ENCODE data around the gene CDK19. TPM values are rescaled to one million over a fixed set of nuclear protein-coding genes. Genes with fewer than 3 reads are reported as not detected.

CDK19 gene
- total and polyA plus RNA-seq, 10 of the 15 experiments (the other 5 are each of a cell fraction or from before 2014, with no cell fraction given): 4.6 to 21.4 (median 12.4) TPM

- H3K4me3 ChIP-seq: no peak overlapping the region
- no peak overlapping the region for H3K4me2 ChIP-seq (ENCODE audit: control insufficient read depth, insufficient read depth)
- no peak overlapping the region for H3K9ac ChIP-seq (ENCODE audit: control insufficient read depth, insufficient read depth, low read length)
- DNase-seq (ENCODE audit: low read depth, low spot score) (no peak), ATAC-seq (no peak), FAIRE-seq (no peak)
- SMC1A ChIA-PET (ENCODE audit: uncharacterized antibody, unreplicated experiment): no interaction called here
- CTCF ChIA-PET: no interaction called here
- H3K27ac ChIP-seq (ENCODE audit: control insufficient read depth, insufficient read depth): no peak overlapping the region
- POLR2A ChIA-PET: no interaction called here
- intact Hi-C loops (cut with micrococcal nuclease; ENCODE audit: unreplicated experiment) (no loop called here), in situ Hi-C loops (cut with MboI) (no loop called here)
- no peaks in the 10 kb centered on the region for H4K20me1 ChIP-seq (ENCODE audit: control insufficient read depth, insufficient read depth)
- TF ChIP-seq ZNF592 (IDR thresholded peaks at IDR 0.05) (no peak), TBL1XR1 (IDR thresholded peaks at IDR 0.05; ENCODE audit: low read depth, low read length) (no peak), SIN3A (IDR thresholded peaks at IDR 0.05; ENCODE audit: low read depth, low read length) (no peak), CHD4 (IDR thresholded peaks at IDR 0.05) (no peak), STAT1 (conservative IDR thresholded peaks at IDR 0.05) (no peak), GATAD2B (conservative IDR thresholded peaks at IDR 0.05; ENCODE audit: low read depth) (no peak), ZZZ3 (IDR thresholded peaks at IDR 0.05; ENCODE audit: control insufficient read depth, insufficient read length, low read depth) (no peak), ZBTB40 (IDR thresholded peaks at IDR 0.05; ENCODE audit: borderline replicate concordance) (no peak), NFYA (IDR thresholded peaks at IDR 0.05; ENCODE audit: borderline replicate concordance, low read depth, low read length) (no peak)
- TF ChIP-seq, protein P1, sequence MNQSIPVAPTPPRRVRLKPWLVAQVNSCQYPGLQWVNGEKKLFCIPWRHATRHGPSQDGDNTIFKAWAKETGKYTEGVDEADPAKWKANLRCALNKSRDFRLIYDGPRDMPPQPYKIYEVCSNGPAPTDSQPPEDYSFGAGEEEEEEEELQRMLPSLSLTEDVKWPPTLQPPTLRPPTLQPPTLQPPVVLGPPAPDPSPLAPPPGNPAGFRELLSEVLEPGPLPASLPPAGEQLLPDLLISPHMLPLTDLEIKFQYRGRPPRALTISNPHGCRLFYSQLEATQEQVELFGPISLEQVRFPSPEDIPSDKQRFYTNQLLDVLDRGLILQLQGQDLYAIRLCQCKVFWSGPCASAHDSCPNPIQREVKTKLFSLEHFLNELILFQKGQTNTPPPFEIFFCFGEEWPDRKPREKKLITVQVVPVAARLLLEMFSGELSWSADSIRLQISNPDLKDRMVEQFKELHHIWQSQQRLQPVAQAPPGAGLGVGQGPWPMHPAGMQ (IDR thresholded peaks at IDR 0.05; ENCODE audit: borderline replicate concordance): no peak
- TF ChIP-seq, protein P2, sequence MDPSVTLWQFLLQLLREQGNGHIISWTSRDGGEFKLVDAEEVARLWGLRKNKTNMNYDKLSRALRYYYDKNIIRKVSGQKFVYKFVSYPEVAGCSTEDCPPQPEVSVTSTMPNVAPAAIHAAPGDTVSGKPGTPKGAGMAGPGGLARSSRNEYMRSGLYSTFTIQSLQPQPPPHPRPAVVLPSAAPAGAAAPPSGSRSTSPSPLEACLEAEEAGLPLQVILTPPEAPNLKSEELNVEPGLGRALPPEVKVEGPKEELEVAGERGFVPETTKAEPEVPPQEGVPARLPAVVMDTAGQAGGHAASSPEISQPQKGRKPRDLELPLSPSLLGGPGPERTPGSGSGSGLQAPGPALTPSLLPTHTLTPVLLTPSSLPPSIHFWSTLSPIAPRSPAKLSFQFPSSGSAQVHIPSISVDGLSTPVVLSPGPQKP (IDR thresholded peaks at IDR 0.05; ENCODE audit: low read depth, low read length): no peak
- no peak overlapping the region for H2AFZ ChIP-seq (ENCODE audit: control insufficient read depth, low read depth, low read length)
- peaks cover 20% of the 10 kb centered on the region for H3K4me1 ChIP-seq (ENCODE audit: control insufficient read depth, insufficient read depth, low read length)
- BruUV-seq (replicated peaks): no TSS peak
- RAD21 ChIA-PET (ENCODE audit: unreplicated experiment): interaction anchor here (0.6 kb wide), 1 partner anchor 15 kb away, joined by 4 read pairs; no protein-coding TSS in a partner anchor
- H3K9me3 ChIP-seq (replicated peaks; ENCODE audit: control insufficient read depth, insufficient read depth, low read length): peaks cover 2% of the 10 kb centered on the region; the same call in 1 of the 3 replicates
- WGBS (ENCODE audit: insufficient coverage, insufficient replicate concordance, low lambda C conversion rate, missing lambda C conversion rate): 93% methylated on average over 1 of the region's 1 CpG
- H3K36me3 ChIP-seq (ENCODE audit: control insufficient read depth in 2 of 2, insufficient read depth in 2 of 2, low read length in 1 of 2): no peaks in the 10 kb centered on the region
- H3K27me3 ChIP-seq (replicated peaks in 1 of 2; ENCODE audit: control insufficient read depth in 2 of 2, insufficient read depth in 2 of 2, low read length in 1 of 2): no peaks in the 10 kb centered on the region
- no peaks in the 10 kb centered on the region for H3K79me2 ChIP-seq (ENCODE audit: control insufficient read depth, insufficient read depth, low read length)
These were observed 221.6 kb downstream of the CDK19 start for GRCh38 chr6:110593637-110594036.

Measured in GM12878 (cell line).